Lung (tissue), 12 donors: ENCODE measurements around the gene XRCC1. TPM values are rescaled to one million over a fixed set of nuclear protein-coding genes. Genes with fewer than 3 reads are reported as not detected.

Source experiments
- ATAC-seq: fragments of 200-7000 bp; cut with Tn5 transposase; one replicate; pipeline ENCODE4 v1.9.1; 2020; ENCODE audit warnings: moderate number of reproducible peaks; ENCODE audit not compliant: insufficient read depth, low FRiP score
- DNase-seq, 3 donors: peaks; one replicate each; pipeline ENCODE4 v3.0.0-alpha.2; 2013 to 2017
- H3K27ac ChIP-seq, 2 donors: one replicate each; pipeline ENCODE4 v1.5.1; 2013; ENCODE audit warnings: mild to moderate bottlenecking in 2 of 2, moderate library complexity in 2 of 2, control low read depth in 1 of 2, inconsistent platforms in 1 of 2, low read depth in 1 of 2, low read length in 1 of 2
- H3K27me3 ChIP-seq, 3 donors: one replicate each; pipeline ENCODE4 v1.5.1; 2013; ENCODE audit warnings: low read length in 2 of 3; ENCODE audit not compliant: control insufficient read depth in 3 of 3, insufficient read depth in 3 of 3
- H3K36me3 ChIP-seq, 4 donors: one replicate each; pipeline ENCODE4 v1.5.1; 2013; ENCODE audit warnings: low read length in 4 of 4, mild to moderate bottlenecking in 1 of 4, moderate library complexity in 1 of 4; ENCODE audit not compliant: control insufficient read depth in 4 of 4, insufficient read depth in 4 of 4
- H3K4me1 ChIP-seq, 5 donors: one replicate each; pipeline ENCODE4 v1.5.1; 2013; ENCODE audit warnings: low read length in 5 of 5, mild to moderate bottlenecking in 2 of 5, moderate library complexity in 1 of 5; ENCODE audit not compliant: control insufficient read depth in 5 of 5, insufficient read depth in 5 of 5
- H3K4me3 ChIP-seq: one replicate; pipeline ENCODE4 v1.5.1; 2013; ENCODE audit warnings: mild to moderate bottlenecking, control low read depth, moderate library complexity
- H3K9ac ChIP-seq, 2 donors: one replicate each; pipeline ENCODE4 v1.5.1; 2013; ENCODE audit warnings: low read length in 2 of 2, control low read depth in 1 of 2; ENCODE audit not compliant: insufficient read depth in 1 of 2
- H3K9me3 ChIP-seq, 4 donors: one replicate each; pipeline ENCODE4 v1.5.1; 2013; ENCODE audit warnings: low read length in 3 of 4, mild to moderate bottlenecking in 1 of 4, moderate library complexity in 1 of 4; ENCODE audit not compliant: control insufficient read depth in 4 of 4, insufficient read depth in 3 of 4
- CTCF ChIP-seq: IDR thresholded peaks from 2 replicates; pipeline ENCODE4 v1.5.1; 2012; ENCODE audit warnings: mild to moderate bottlenecking; ENCODE audit errors: control extremely low read depth, extremely low read depth
- WGBS, 2 donors: extraction: QIAGEN DNeasy Blood & Tissue Kit; methylation state at CpG; one replicate each; pipeline ENCODE4 v1.1.7; 2013; 5-methylcytosine and 5-hydroxymethylcytosine counted together
- polyA plus RNA-seq, 2 donors: library from polyadenylated mRNA; stranded (reverse); fragments of 200-250 nt; gene quantifications; one replicate each; pipeline ENCODE4 v1.2.1, GENCODE V29; 2013
- total RNA-seq, 2 donors: library from RNA; depleted of rRNA in 1 of 2; stranded (reverse); fragments of >200 nt in 1 of 2; gene quantifications; one replicate each; pipeline ENCODE4 v1.2.1, GENCODE V29; 2014 to 2021
- donor health status: control.
- donor health status: control.
- donor health status: Bipolar disorder and iron deficiency.
- donor health status: healthy.
- donor health status: DM: yes; HTN: yes; CAD: no.

The XRCC1 gene
- total and polyA plus RNA-seq, 4 donors, result 15.4 to 32.2 (median 24.5) TPM

- ATAC-seq (no peak), DNase-seq (peak; percentile 70 to 94 (median 87))
- no peak for TF ChIP-seq CTCF
- peak overlapping the region in 1 of 2 donors; percentile 10 for H3K9ac ChIP-seq
- WGBS, 2 donors, result 84 to 88% methylated on average over 5 of the region's 5 CpGs
- peaks cover 0 to 34% (median 5%) of the 10 kb centered on the region in 5 donors for H3K4me1 ChIP-seq
- H3K27me3 ChIP-seq, result peaks cover 0 to 3% (median 0%) of the 10 kb centered on the region in 3 donors
- no peaks in the 10 kb centered on the region for H3K9me3 ChIP-seq
- H3K4me3 ChIP-seq, result no peak overlapping the region
- H3K36me3 ChIP-seq, result peaks cover 0 to 14% (median 6%) of the 10 kb centered on the region in 4 donors
- no peak overlapping the region for H3K27ac ChIP-seq
Observed at GRCh38 chr19:43498233-43498842, 77.0 kb downstream of the XRCC1 start.

GRCh38 chr19:43496960-43497359 is 78.4 kb downstream of the XRCC1 start:
- Histone ChIP-seq H3K27me3 (no peaks in the 10 kb centered on the region), H3K4me3 (no peak overlapping the region), H3K27ac (no peak overlapping the region), H3K9ac (no peak overlapping the region), H3K9me3 (no peaks in the 10 kb centered on the region), H3K36me3 (peaks cover 0 to 14% (median 6%) of the 10 kb centered on the region in 4 donors), H3K4me1 (peaks cover 0 to 23% (median 3%) of the 10 kb centered on the region in 5 donors)
- WGBS, 2 donors, result 97 to 100% methylated on average over 7 of the region's 7 CpGs
- no peak for ATAC-seq
- no peak for TF ChIP-seq CTCF
- DNase-seq, result no peak

GRCh38 chr19:43495082-43495481 is 80.2 kb downstream of the XRCC1 start:
- H3K36me3 ChIP-seq, result peaks cover 0 to 14% (median 6%) of the 10 kb centered on the region in 4 donors
- 87 to 92% methylated on average over 8 of the region's 8 CpGs for WGBS, 2 donors
- DNase-seq, result no peak

More at GRCh38 chr19:43495082-43495481, 80.2 kb downstream of the XRCC1 start:
- H3K27ac ChIP-seq, result no peak overlapping the region
- H3K4me1 ChIP-seq, result peaks cover 0 to 19% (median 2%) of the 10 kb centered on the region in 5 donors
- no peaks in the 10 kb centered on the region for H3K27me3 ChIP-seq
- no peaks in the 10 kb centered on the region for H3K9me3 ChIP-seq
- H3K9ac ChIP-seq, result no peak overlapping the region
- no peak for ATAC-seq
- no peak for TF ChIP-seq CTCF
- no peak overlapping the region for H3K4me3 ChIP-seq

Other genes starting within 250 kb of the XRCC1 start
- gene CD177, start 221.8 kb downstream of the XRCC1 start, total RNA-seq, result 10 to 100 TPM; 13.7 to 25.1 TPM
- 10 to 100 TPM in 1 of 2 donors, 1 to 10 TPM in 1; 1.0 to 57.8 TPM for gene CD177, start 221.8 kb downstream of the XRCC1 start, polyA plus RNA-seq
- not detected for gene TEX101, start 160.6 kb downstream of the XRCC1 start, total RNA-seq
- gene TEX101, start 160.6 kb downstream of the XRCC1 start, polyA plus RNA-seq, result not detected
- under 1 TPM; 0.28 to 0.89 TPM for gene LYPD3, start 109.9 kb downstream of the XRCC1 start, total RNA-seq
- gene LYPD3, start 109.9 kb downstream of the XRCC1 start, polyA plus RNA-seq, result 1 to 10 TPM; 1.0 to 1.7 TPM
- 10 to 100 TPM in 1 of 2 donors, 1 to 10 TPM in 1; 9.8 to 23.4 TPM for gene PHLDB3, start 70.8 kb downstream of the XRCC1 start, total RNA-seq
- 1 to 10 TPM; 5.8 to 6.0 TPM for gene PHLDB3, start 70.8 kb downstream of the XRCC1 start, polyA plus RNA-seq
- 10 to 100 TPM; 15.0 to 49.3 TPM for gene ETHE1, start 48.3 kb downstream of the XRCC1 start, total RNA-seq
- gene ETHE1, start 48.3 kb downstream of the XRCC1 start, polyA plus RNA-seq, result 10 to 100 TPM; 25.7 to 76.9 TPM
- gene ZNF575, start 42.3 kb downstream of the XRCC1 start, total RNA-seq, result 1 to 10 TPM in 1 of 2 donors, under 1 TPM in 1; 0.65 to 2.3 TPM
- gene ZNF575, start 42.3 kb downstream of the XRCC1 start, polyA plus RNA-seq, result under 1 TPM; 0.48 to 0.65 TPM
- 1 to 10 TPM; 6.1 to 8.9 TPM for gene PINLYP, start 274 bp upstream of the XRCC1 start, total RNA-seq
- 10 to 100 TPM in 1 of 2 donors, 1 to 10 TPM in 1; 7.9 to 14.2 TPM for gene PINLYP, start 274 bp upstream of the XRCC1 start, polyA plus RNA-seq
- 10 to 100 TPM; 23.7 to 28.3 TPM for gene IRGQ, start 20.6 kb upstream of the XRCC1 start, total RNA-seq
- gene IRGQ, start 20.6 kb upstream of the XRCC1 start, polyA plus RNA-seq, result 1 to 10 TPM; 3.8 to 7.5 TPM
- gene ZNF576, start 21.1 kb upstream of the XRCC1 start, total RNA-seq, result 10 to 100 TPM in 1 of 2 donors, 1 to 10 TPM in 1; 5.8 to 14.8 TPM
- gene ZNF576, start 21.1 kb upstream of the XRCC1 start, polyA plus RNA-seq, result 10 to 100 TPM in 1 of 2 donors, 1 to 10 TPM in 1; 9.8 to 17.2 TPM
- under 1 TPM in 1 of 2 donors, not detected in 1; 0.31 TPM for gene SRRM5, start 36.6 kb upstream of the XRCC1 start, total RNA-seq
- under 1 TPM; 0.22 to 0.49 TPM for gene SRRM5, start 36.6 kb upstream of the XRCC1 start, polyA plus RNA-seq
- 10 to 100 TPM; 42.6 to 49.9 TPM for gene ZNF428, start 44.1 kb upstream of the XRCC1 start, total RNA-seq
- gene ZNF428, start 44.1 kb upstream of the XRCC1 start, polyA plus RNA-seq, result 10 to 100 TPM; 27.9 to 95.3 TPM
- gene CADM4, start 64.3 kb upstream of the XRCC1 start, total RNA-seq, result 10 to 100 TPM in 1 of 2 donors, 1 to 10 TPM in 1; 5.9 to 12.2 TPM
- 1 to 10 TPM; 6.3 to 8.7 TPM for gene CADM4, start 64.3 kb upstream of the XRCC1 start, polyA plus RNA-seq
- gene PLAUR, start 94.6 kb upstream of the XRCC1 start, total RNA-seq, result 100 to 1,000 TPM in 1 of 2 donors, 10 to 100 TPM in 1; 65.6 to 107 TPM
- gene PLAUR, start 94.6 kb upstream of the XRCC1 start, polyA plus RNA-seq, result 100 to 1,000 TPM in 1 of 2 donors, 10 to 100 TPM in 1; 36.3 to 298 TPM
- gene IRGC, start 140.5 kb upstream of the XRCC1 start, total RNA-seq, result not detected
- gene IRGC, start 140.5 kb upstream of the XRCC1 start, polyA plus RNA-seq, result not detected
- 10 to 100 TPM; 23.5 to 55.9 TPM for gene SMG9, start 179.4 kb upstream of the XRCC1 start, total RNA-seq
- gene SMG9, start 179.4 kb upstream of the XRCC1 start, polyA plus RNA-seq, result 10 to 100 TPM; 29.0 to 30.2 TPM
- 10 to 100 TPM in 1 of 2 donors, 1 to 10 TPM in 1; 2.4 to 13.5 TPM for gene KCNN4, start 205.4 kb upstream of the XRCC1 start, total RNA-seq
- 10 to 100 TPM; 11.9 to 31.7 TPM for gene KCNN4, start 205.4 kb upstream of the XRCC1 start, polyA plus RNA-seq
- 1 to 10 TPM in 1 of 2 donors, under 1 TPM in 1; 0.51 to 8.1 TPM for gene LYPD5, start 226.9 kb upstream of the XRCC1 start, total RNA-seq
- gene LYPD5, start 226.9 kb upstream of the XRCC1 start, polyA plus RNA-seq, result 1 to 10 TPM; 2.4 to 3.3 TPM